Effector memory CD4-positive, alpha-beta T cell (primary cell): ENCODE results near the gene ASL.
"Not testable (repeated sequence)": the region's sequence is repeated elsewhere in the genome, so short reads cannot be mapped to it uniquely, and the experiment has no call there.

Experiments used
- DNase-seq, 3 donors: peaks; one replicate each; pipeline ENCODE4 v3.0.0-alpha.2; 2020
- H3K27ac ChIP-seq: 2 replicates; pipeline ENCODE4 v1.7.0; 2013; ENCODE audit warnings: mild to moderate bottlenecking, low read length, moderate library complexity; ENCODE audit not compliant: insufficient read depth, poor library complexity, severe bottlenecking
- H3K27me3 ChIP-seq: replicated peaks from 2 replicates; pipeline ENCODE4 v1.7.0; 2013; ENCODE audit warnings: mild to moderate bottlenecking, low read length; ENCODE audit not compliant: insufficient read depth, control insufficient read depth, poor library complexity, severe bottlenecking
- H3K36me3 ChIP-seq: 2 replicates; pipeline ENCODE4 v1.7.0; 2013; ENCODE audit warnings: mild to moderate bottlenecking, low read length, moderate library complexity; ENCODE audit not compliant: control insufficient read depth, insufficient read depth
- H3K4me1 ChIP-seq: 2 replicates; pipeline ENCODE4 v1.7.0; 2013; ENCODE audit warnings: low read length, mild to moderate bottlenecking; ENCODE audit not compliant: control insufficient read depth, insufficient read depth, poor library complexity, severe bottlenecking
- H3K4me3 ChIP-seq: 2 replicates; pipeline ENCODE4 v1.7.0; 2013; ENCODE audit warnings: low read length, low read depth, mild to moderate bottlenecking; ENCODE audit not compliant: insufficient read depth, poor library complexity, severe bottlenecking
- H3K9me3 ChIP-seq: 2 replicates; pipeline ENCODE4 v1.7.0; 2013; ENCODE audit warnings: mild to moderate bottlenecking, low read length, moderate library complexity; ENCODE audit not compliant: control insufficient read depth
- total RNA-seq, 3 donors: gene quantifications; one replicate each; lab custom pipeline; 2026; lab: John Stamatoyannopoulos, UW

The ASL gene
- total RNA-seq, result 9.9 to 13.9 (median 13.9) reads per million in 3 donors

DNA sequence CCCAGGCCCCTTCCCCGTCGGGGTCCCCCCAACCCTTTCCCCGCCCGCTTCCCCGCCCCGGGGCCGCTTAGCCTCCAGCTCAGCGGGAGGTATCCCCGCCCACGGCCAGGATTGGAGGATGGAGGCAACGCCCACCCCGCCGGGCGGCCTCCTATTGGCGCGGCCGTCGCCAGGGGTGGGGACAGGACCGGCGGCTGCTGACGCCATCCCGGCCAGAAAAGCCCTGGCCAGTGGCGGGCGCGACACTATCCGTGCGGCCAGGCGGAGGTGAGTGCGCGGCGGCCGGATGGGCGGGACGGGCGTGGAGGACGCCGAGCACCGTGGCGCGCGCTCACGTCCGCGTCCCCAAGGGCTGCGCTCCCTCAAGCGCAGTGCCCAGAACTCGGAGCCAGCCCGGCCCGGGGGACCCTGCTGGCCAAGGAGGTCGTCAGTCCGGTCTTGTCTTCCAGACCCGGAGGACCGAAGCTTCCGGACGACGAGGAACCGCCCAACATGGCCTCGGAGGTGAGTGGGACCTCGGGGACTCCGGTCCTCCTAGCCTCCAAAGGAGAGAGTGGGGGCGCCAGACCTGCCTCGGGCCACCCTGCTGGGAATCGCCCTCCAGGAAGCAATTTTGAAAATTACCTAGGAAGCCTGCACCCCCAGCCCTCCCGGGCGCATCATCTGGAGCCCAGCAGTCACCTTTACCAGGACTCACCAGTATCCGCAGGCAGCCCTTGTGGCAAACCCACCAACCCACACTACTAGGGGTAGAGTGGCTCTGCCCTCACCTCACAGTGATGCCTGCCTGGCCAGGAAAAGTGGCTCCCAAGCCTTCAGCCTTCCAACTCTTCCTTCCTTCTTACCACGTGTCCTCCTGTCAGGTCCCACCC is at the start of gene ASL:
Gene ASL (plus strand): TSS at position 230 of the 872 bp plus-strand sequence. CDS start 263 bp downstream, at position 493.
- peak within 1 kb of the TSS; percentile 34 for H3K27ac ChIP-seq
- H3K36me3 ChIP-seq, result no peaks in the 10 kb centered on the region
- H3K27me3 ChIP-seq, result no peaks in the 10 kb centered on the region
- H3K9me3 ChIP-seq, result no peaks in the 10 kb centered on the region
- peaks cover 11% of the 10 kb centered on the region for H3K4me1 ChIP-seq
- peak within 1 kb of the TSS; percentile 84 for H3K4me3 ChIP-seq
- DNase-seq, result peak; percentile 76 to 81 (median 81)

DNA sequence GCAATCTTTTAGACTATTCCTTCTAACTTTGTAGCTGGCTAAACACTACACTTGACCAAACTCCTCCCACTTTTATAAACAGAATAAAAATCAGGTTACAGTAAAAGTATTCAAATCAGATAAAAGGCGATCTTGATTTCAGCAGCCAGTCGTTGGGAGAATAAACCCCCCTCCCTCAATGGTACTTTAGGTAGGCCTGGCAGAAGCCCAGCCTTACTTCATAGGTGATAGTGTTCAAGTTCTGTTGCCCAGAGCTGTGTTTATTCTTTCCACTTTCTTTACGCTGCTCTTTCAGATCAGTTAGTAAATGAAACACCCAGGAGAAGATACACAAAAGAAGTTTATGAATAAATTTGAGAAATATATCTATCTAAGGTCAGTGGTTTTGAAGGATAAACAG is 47.3 kb upstream of the ASL start:
- not testable (repeated sequence) for H3K36me3 ChIP-seq, H3K4me1 ChIP-seq, H3K27ac ChIP-seq, DNase-seq, H3K4me3 ChIP-seq, H3K27me3 ChIP-seq, H3K9me3 ChIP-seq

GRCh38 chr7:66033471-66034385 is 41.9 kb upstream of the ASL start:
- no peak overlapping the region for H3K27ac ChIP-seq
- H3K36me3 ChIP-seq, result no peaks in the 10 kb centered on the region
- DNase-seq, result no peak
- H3K4me3 ChIP-seq, result no peak overlapping the region
- no peaks in the 10 kb centered on the region for H3K9me3 ChIP-seq
- H3K4me1 ChIP-seq, result no peaks in the 10 kb centered on the region
- no peaks in the 10 kb centered on the region for H3K27me3 ChIP-seq

- not testable (repeated sequence) for H3K36me3 ChIP-seq, H3K9me3 ChIP-seq, H3K27me3 ChIP-seq, DNase-seq, H3K4me3 ChIP-seq, H3K4me1 ChIP-seq, H3K27ac ChIP-seq
These were observed 41.1 kb upstream of the ASL start for GRCh38 chr7:66034436-66035010.

GRCh38 chr7:66036382-66036781 is 39.2 kb upstream of the ASL start:
- Histone ChIP-seq H3K4me1 (no peaks in the 10 kb centered on the region), H3K36me3 (no peaks in the 10 kb centered on the region), H3K27me3 (no peaks in the 10 kb centered on the region), H3K4me3 (no peak overlapping the region), H3K9me3 (no peaks in the 10 kb centered on the region), H3K27ac (no peak overlapping the region)
- no peak for DNase-seq

DNA sequence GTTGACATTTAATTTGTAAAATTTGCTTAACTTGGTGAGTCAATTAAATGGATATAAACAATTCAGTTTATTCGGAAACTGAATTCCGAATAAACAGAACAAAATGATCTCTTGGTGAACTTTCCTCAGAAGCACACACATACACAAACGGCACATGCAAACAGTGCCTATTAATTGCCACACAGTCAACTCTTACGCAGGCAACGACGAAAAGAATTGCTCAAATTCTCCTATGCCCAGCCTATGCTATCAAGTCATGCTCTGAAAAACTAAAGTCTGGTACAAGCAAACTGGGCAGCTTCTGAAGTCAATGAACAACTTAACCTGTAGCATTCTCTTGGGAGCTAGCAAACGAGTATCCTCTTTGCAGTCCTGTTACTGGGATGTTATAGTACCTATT is 38.8 kb upstream of the ASL start:
- no peak overlapping the region for H3K4me3 ChIP-seq
- H3K4me1 ChIP-seq, result no peaks in the 10 kb centered on the region
- H3K27ac ChIP-seq, result no peak overlapping the region
- no peaks in the 10 kb centered on the region for H3K27me3 ChIP-seq
- no peaks in the 10 kb centered on the region for H3K9me3 ChIP-seq
- no peak for DNase-seq
- no peaks in the 10 kb centered on the region for H3K36me3 ChIP-seq

DNA sequence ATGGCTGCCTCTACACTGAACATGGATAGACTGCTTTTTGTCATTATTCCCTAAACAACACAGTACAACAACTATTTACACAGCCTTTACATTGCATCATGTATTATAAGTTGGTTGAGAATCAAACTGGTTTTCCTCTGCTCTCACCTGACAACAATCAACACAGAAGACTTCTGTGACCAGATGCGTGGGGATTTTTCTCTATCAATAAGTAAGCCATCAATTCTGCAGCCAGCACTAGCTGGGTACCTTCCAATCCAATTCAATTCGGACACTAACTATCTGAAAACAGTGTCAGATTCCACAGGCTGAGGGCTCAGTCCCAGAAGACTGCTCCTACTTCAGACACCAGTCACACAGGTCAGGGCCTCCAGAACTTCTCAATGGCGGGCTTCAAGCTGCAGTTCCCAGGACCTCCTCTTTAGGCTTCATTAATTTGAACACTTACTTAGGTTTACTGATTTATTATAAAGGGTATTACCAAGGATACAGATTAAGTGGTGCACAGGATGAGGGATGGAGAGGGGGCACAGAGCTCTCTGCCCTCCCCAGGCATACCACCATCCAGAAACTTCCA is 36.4 kb upstream of the ASL start:
- Histone ChIP-seq H3K27ac (no peak overlapping the region), H3K27me3 (no peaks in the 10 kb centered on the region), H3K4me1 (peaks cover 6% of the 10 kb centered on the region), H3K9me3 (no peaks in the 10 kb centered on the region), H3K36me3 (no peaks in the 10 kb centered on the region), H3K4me3 (no peak overlapping the region)
- DNase-seq, result no peak

DNA sequence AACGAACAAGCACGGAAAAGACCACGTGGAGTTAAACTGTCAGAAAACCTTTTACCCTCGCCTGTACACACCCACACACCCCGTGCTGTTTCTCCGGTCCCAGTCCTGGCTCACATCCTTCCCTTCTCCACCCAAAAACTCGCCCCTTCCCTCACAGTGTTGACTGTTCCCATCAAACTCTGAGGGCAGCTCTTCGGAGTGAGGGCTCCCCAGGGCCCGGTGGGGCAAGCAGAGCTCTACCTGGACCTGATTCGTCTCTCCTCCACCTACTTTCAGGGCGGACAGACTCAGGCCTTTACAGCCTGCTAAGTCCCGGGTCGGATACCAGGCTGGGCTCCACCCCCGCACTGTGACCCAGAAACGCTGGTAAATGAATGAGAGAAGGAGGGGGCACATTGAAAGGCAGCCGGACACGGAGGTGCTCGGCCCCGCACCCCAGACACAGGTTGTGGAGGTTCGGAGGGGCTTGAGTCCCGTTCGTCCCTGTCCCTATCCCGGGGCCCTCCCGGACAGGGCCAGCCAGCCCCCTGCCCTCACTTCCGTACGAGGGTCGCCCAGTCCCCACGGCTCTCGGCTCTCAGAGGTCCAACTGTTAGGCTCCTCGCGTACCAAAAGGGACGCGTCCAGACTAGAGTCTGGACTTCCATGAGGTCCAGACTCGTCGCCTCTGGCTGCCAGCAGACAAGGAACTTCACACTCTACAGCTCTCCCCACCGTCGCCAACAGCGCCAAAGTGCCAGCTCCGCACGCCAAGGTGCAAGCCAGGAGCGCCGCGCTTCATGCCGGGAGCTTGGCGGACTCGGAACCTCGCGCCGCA is 31.7 kb upstream of the ASL start:
- no peaks in the 10 kb centered on the region for H3K9me3 ChIP-seq
- H3K4me3 ChIP-seq, result peak overlapping the region; percentile 48
- H3K27me3 ChIP-seq, result no peaks in the 10 kb centered on the region
- H3K27ac ChIP-seq, result no peak overlapping the region
- H3K4me1 ChIP-seq, result peaks cover 6% of the 10 kb centered on the region
- DNase-seq, result no peak
- H3K36me3 ChIP-seq, result no peaks in the 10 kb centered on the region

DNA sequence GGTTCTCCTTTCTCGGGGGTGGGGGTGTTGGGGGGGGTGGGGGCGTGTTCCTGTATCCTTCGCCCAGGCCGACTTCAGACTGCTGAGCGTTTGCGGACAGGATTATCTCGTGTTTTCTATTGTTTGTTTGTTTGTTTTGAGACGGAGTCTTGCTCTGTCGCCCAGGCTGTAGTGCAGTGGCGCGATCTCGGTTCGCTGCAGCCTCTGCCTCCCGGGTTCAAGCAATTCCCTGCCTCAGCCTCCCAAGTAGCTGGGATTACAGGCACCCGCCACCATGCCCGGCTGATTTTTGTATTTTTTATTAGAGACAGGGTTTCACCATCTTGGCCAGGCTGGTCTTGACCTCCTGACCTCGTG is 31.1 kb upstream of the ASL start:
- not testable (repeated sequence) for H3K27me3 ChIP-seq, H3K4me1 ChIP-seq, H3K9me3 ChIP-seq, H3K27ac ChIP-seq, H3K4me3 ChIP-seq, DNase-seq, H3K36me3 ChIP-seq
